Activated CD4-positive, alpha-beta T cell treated with anti-CD3 and anti-CD28 coated beads, Interleukin-10, Interleukin-2, amounts not matched to agents 100 ng/mL and 50 ng/mL, durations not matched to agents 16 hours and 8 hours (primary cell): ENCODE results near the gene BMPR2.
A peak's percentile ranks its signal among the peaks of the same experiment; 100 is the strongest.
"Not testable (repeated sequence)": the region's sequence is repeated elsewhere in the genome, so short reads cannot be mapped to it uniquely, and the experiment has no call there.

Experiments used
- DNase-seq: peaks from one replicate; pipeline ENCODE4 v3.0.0-alpha.2; 2020

BMPR2 gene

GRCh38 chr2:202375609-202376408 is at the start of gene BMPR2:
BMPR2 (plus strand) TSS chr2:202376327; CDS start chr2:202377475, 1,148 bp downstream.
- peak; percentile 90 for DNase-seq

GRCh38 chr2:202327858-202328257 is 48.3 kb upstream of the BMPR2 start:
- no peak for DNase-seq

- DNase-seq = no peak
Measured at GRCh38 chr2:202335791-202336467, 40.2 kb upstream of the BMPR2 start.

- DNase-seq = no peak
Measured at GRCh38 chr2:202337151-202337550, 39.0 kb upstream of the BMPR2 start.

- DNase-seq = no peak
Measured at GRCh38 chr2:202337706-202338346, 38.3 kb upstream of the BMPR2 start.

- no peak for DNase-seq
Measured at GRCh38 chr2:202339071-202339870, 36.9 kb upstream of the BMPR2 start.

- DNase-seq = no peak
Measured at GRCh38 chr2:202344178-202344577, 31.9 kb upstream of the BMPR2 start.

GRCh38 chr2:202346180-202346579 is 29.9 kb upstream of the BMPR2 start:
- DNase-seq = no peak

GRCh38 chr2:202353430-202353829 is 22.7 kb upstream of the BMPR2 start:
- DNase-seq = no peak

- no peak for DNase-seq
Measured at GRCh38 chr2:202355993-202356505, 20.1 kb upstream of the BMPR2 start.

GRCh38 chr2:202358924-202359323 is 17.2 kb upstream of the BMPR2 start:
- not testable (repeated sequence) for DNase-seq

GRCh38 chr2:202360646-202361045 is 15.5 kb upstream of the BMPR2 start:
- DNase-seq = no peak

- no peak for DNase-seq
Measured at GRCh38 chr2:202361108-202361507, 15.0 kb upstream of the BMPR2 start.

GRCh38 chr2:202373490-202373889 is 2.6 kb upstream of the BMPR2 start:
- no peak for DNase-seq

- DNase-seq = not testable (repeated sequence)
Measured at GRCh38 chr2:202374383-202374782, 1.7 kb upstream of the BMPR2 start.

GRCh38 chr2:202375033-202375608 is 1.0 kb upstream of the BMPR2 start:
- DNase-seq = peak; percentile 23

- DNase-seq = peak; percentile 38
Measured at GRCh38 chr2:202376460-202377206, 506 bp downstream of the BMPR2 start.

GRCh38 chr2:202377207-202377761 is 1.2 kb downstream of the BMPR2 start:
- peak; percentile 11 for DNase-seq

GRCh38 chr2:202378001-202378400 is 1.9 kb downstream of the BMPR2 start:
- no peak for DNase-seq

- no peak for DNase-seq
Measured at GRCh38 chr2:202378662-202379358, 2.7 kb downstream of the BMPR2 start.

- DNase-seq = no peak
Measured at GRCh38 chr2:202382684-202383083, 6.6 kb downstream of the BMPR2 start.
